ENCODE data around the gene AGRP. TPM values are rescaled to one million over a fixed set of nuclear protein-coding genes. Genes with fewer than 3 reads are reported as not detected.
"Not testable (repeated sequence)": the region's sequence is repeated elsewhere in the genome, so short reads cannot be mapped to it uniquely, and the experiment has no call there.

Gene AGRP, protein sequence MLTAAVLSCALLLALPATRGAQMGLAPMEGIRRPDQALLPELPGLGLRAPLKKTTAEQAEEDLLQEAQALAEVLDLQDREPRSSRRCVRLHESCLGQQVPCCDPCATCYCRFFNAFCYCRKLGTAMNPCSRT
- under 1 TPM in 1 of 5 donors, not detected in 4; 0.32 TPM for polyA plus RNA-seq (ENCODE audit: insufficient read depth in 1 of 5, insufficient read length in 5 of 5, low replicate concordance in 1 of 5)
- long read RNA-seq, donor 1, result 0 reads
- long read RNA-seq, donor 2, result 0 reads
- long read RNA-seq, donor 3, result 0 reads
- long read RNA-seq, donor 4, result 0 reads
- long read RNA-seq, donor 5, result 0 reads
- long read RNA-seq, donor 6, result 0 reads
- long read RNA-seq, donor 7, result 0 reads
- long read RNA-seq, donor 8, result 0 reads

DNA sequence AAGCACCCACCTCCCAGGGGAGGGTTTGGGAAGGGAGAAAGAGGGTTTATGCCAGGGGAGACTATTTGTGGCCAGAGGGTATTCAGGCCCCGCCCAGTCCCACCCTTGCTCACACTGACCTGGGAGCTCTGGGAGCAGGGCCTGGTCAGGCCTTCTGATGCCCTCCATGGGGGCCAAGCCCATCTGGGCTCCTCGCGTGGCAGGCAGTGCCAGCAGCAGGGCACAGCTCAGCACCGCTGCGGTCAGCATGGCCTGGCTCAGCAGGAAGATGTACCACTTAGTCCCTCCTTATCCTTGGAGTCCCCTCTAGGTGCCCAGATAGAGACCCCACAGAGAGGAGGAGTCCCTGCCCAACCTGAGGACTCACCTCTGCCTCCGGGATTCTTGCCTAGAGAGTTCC, at the start of gene AGRP:
AGRP (minus strand) TSS at position 398 of the 400 bp plus-strand sequence; CDS start at position 249, 149 bp downstream.
- DNase-seq, result no peak

DNA sequence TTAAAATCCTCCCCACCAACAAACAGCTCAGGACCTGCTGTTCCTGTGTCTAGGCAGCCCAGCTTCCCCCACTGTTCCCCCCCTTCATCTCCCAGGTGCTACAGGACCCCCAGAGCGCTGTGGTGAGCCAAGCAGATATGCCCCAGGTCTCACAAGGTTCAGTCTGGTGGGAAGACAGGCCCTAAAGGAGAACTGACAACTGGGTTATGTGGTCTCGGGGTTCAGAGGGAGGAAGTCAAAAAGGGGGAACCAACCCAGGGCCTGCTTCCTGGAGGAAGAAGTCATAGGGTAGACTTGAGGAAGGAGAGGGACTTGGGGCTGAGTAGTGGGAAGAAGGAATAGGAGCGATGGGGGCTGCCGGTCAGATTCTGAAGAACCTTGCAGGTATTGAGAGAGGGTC, 47.9 kb upstream of the AGRP start:
- DNase-seq, result no peak

DNA sequence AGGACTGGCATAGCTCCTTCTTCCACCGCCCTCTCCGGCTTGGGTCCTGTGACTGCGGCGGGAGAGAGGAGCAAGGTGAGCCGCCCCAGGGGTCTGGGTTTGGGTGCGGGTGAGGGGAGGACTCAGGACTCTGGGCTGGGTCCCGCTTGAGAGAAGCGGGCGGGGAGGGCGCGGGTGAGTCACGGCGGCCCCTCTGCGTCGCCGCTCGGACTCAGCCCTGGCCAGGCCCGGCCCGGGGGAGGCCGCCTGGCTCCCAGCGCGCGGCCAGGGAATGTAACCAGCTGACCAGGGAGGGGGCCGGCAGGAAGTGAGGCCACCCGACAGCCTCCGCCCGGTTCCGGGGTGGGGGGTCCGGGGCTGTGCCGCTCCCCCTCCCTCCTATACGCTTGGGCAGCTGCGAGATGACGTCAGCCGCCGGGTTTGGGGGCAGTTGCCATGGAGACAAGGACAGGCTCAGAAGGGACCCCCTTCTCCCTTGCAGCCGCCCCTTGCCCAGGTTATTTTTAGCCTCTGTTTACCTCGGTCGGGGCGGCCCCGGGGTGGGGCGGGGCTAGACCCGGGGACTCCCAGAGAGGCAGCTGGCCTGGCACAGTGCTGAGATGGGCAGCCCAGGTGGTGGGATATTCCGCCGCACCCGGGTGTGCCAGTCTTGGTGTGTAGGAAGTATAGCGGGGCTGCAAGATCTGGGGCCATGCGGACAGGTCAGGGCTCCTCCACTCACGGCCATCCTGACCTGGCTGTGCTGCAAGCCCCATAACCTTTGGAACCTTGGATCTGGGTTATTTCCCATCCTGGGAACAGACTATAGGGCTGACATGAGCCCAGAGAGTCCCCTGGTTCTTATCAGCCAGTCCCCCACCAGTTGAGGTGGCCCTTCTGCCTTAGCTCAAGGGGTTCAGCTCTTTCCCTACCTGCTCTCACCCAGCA, 46.9 kb upstream of the AGRP start:
- DNase-seq, result peak; percentile 59 to 70

DNA sequence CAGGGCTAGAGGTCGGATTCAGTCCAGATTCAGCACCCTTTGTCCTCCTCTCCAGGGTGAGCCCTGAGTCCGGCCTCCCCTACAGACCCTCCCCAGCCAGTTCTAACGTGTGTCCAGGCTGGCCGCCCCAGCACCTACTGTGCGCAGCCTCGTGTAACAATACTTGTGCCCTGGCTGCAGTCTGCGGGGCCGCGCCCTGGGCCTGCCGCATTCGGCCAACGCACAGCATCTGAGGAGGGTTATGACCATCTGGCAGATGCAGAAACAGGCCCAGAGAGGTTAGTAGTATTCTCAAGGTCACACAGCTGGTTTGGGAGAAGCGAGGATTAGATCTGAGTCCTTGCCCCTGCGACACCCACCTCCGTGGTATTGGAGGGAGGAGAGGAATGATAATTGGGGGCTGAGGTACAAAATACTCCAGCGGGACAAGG, 46.2 kb upstream of the AGRP start:
- DNase-seq, result no peak

DNA sequence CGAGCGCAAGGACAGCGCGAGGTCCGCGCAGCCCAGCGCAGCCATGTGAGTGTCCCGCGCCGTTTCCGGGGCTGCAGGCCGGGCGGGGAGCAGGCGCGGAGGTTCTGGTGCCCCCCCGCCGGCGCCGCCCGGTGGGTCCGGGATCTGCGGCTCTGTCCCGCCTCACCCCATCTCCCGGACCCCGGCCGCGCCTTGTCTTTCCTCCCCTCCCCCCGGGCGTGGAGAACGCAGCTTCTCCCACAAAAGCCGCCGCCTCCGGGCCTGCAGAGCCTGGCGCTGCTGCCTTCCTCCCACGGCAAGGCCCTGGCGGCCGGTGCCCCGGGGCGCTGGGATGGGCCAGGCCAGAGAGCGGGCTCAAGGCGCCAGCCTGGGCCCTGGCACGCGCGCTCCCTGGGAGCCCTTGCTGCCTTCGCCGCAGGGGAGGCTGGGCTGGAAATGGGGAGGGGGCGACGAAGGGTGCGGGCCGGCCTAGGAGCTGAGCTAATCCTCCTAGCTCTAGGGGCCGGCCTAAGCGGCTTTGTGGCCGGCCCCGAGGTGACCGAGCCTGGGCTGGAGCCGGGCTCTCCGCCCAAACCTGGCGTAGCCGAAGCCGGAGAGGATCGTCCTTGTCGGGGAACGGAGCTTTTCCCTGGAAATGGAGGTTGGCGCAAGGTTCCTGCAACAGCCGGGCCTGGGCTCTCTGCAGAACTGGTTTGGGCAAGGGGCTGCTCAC, 45.7 kb upstream of the AGRP start:
- DNase-seq, result peak; percentile 31 to 47

DNA sequence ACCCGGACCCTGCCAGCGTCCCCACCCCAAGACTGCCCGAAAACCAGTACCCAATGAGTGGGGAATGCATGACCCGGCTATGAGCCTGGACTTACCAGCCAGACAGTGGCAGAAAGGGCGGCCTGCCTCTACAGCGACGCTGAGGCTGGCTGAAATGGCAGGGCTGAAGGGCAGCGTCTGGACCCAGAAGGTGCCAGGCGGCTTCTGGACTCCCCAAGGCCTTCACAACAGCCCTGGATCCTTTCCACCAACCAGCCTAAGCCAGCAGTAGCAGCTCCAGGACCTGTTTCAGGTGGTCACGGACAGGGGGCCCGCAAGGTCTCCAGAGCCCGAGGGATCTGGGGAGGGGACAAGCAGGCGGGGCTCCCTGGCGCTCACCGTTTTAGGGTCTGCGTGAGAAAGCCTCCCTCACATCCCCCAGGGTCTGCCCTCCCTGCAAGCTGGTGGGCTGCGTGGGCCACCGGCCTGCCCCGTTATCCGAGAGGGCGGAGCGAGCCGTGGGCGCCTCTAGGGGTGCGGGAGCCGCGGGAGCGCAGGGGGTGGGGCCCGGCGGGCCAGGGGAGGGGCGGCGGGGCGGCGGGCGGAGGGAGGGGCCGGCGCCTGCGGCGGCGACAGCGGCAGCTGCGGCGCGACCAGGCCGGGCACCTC, 45.0 kb upstream of the AGRP start, which contains the start of gene RIPOR1:
RIPOR1 (plus strand) TSS at position 608 of the 648 bp plus-strand sequence. CDS start 9,618 bp downstream, outside the sequence.
- no peak for DNase-seq

DNA sequence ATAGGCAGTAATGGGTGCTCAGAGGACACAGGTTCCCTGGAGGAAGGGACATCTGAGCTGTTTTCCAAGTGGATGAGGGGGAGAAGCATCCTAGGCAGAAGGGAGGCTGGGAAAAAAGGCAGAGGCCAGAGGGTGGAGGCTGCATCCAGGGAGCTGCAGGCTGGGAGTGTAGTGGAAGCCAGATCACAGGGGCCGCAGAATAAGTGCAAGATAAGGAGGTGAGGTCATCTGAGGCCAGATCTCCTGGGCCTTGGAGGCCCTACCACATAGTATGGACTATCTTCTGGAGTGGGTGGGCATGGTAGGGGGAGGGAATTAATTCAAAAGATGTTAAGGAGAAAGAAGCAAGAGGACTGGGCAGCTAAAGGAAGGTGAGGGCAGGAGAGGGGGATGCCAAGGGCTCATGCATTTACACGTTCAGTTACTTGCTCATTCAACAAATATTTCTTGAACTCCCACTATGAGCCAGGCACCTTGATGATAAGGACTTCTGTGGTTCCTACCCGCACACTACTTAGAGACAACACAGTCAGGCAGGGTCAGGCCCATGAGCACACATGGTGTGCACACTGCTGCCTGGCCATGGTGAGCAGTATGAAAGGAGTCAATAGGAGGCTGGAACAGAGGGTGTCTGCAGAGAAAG, 42.9 kb upstream of the AGRP start:
- no peak for DNase-seq

DNA sequence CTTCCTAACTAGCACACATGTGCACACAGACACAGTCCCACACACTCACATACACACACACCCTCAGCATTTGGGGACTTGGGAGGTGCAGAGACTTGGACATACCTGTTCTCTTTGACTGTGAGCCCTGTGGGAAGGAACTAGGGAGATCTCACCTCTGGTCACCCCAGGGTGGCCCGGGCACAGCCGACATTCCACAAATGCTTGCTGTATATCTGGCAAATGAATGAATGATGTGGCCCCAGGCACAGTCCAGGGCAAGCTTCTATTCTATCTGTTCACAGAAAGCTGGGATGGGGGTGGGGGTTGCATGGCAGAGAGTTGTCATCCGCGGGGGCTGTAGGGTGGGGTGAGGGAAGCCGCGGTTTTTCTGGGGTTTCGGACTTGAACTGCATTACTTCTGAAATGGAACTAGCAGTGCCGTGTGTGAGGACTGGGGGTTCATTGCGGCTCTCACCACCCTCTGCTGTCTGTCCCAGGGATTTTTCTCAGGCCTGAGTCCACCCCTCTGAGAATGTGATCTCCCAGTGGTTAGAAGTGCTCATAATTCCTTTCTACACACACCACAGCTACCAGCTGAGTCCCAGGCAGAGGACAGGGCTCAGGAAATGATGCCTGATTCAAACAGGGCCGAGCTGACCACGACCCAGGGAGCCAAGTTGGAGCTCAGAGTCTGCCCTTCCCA, 42.0 kb upstream of the AGRP start:
- DNase-seq, result no peak

DNA sequence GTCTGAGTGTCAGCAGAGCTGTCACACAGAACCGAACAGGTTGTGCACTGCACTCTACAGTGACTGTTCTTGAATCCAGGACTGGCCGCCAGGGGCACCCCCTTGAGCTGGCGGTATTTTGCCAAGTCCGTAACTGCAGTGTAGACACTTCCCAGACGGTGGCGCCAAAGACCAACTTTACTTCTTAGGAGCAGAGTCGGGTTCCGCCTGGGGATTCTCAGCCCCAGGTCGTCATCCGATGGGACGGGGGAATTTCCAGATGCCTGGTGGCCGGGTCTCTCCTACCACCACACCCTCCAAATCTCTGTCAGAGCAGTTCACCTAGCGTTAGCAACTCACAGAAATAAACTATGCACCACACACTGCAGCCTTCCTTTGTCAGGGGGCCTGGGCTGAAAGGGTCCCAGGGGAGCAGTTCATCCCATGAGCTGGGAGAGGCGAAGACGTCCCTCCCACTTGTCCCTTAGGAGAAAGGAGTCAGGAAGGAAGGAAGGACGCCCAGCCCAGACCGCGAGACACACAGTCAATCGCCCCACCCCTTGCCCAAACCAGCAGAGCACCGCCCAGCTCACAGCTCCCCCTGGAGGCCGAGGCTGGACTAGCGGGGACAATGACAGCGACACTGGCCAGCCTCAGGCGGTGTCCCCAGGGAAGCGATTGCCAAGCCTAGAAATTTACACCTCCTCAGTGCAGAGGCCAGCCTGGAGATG, 37.9 kb upstream of the AGRP start:
- peak; percentile 92 to 96 for DNase-seq

DNA sequence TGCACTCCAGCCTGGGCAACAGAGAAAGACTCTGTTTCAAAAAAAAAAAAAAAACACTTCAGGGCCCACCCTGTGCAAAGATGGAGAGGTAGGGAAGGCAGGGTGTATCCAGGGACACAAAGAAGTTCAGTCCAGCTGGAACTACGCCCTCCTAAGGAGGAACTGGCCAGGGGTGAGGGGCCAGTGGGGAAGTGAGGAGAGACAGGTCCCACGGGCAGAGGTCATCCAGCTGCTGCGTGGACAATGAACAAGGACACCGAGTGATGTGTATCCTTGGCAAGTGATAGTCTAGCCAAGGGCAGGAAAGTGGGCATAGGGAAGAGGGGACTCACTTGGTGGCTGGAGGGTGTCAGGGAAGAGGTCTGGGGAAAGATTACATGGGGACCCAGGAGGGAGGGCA, 35.9 kb upstream of the AGRP start:
- DNase-seq, result no peak

DNA sequence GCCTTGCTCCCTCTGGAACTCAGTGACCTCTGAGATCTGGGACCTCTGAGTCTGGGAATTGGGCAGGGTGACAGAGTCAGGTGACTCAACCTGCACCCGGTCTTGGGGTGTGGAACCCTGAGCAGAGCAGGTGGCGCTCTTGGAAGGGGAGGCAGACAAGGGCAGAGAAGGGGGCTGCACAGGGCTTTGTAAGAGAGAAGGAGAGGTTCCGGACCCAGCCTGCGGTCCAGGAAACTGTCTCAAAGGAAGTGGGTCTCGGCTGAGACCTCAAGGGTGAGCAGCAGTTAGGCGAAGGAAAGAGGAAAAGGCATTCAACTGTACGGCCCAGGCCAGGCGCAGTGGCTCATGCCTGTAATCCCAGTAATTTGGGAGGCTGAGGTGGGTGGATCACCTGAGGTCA, 35.3 kb upstream of the AGRP start:
- no peak for DNase-seq

DNA sequence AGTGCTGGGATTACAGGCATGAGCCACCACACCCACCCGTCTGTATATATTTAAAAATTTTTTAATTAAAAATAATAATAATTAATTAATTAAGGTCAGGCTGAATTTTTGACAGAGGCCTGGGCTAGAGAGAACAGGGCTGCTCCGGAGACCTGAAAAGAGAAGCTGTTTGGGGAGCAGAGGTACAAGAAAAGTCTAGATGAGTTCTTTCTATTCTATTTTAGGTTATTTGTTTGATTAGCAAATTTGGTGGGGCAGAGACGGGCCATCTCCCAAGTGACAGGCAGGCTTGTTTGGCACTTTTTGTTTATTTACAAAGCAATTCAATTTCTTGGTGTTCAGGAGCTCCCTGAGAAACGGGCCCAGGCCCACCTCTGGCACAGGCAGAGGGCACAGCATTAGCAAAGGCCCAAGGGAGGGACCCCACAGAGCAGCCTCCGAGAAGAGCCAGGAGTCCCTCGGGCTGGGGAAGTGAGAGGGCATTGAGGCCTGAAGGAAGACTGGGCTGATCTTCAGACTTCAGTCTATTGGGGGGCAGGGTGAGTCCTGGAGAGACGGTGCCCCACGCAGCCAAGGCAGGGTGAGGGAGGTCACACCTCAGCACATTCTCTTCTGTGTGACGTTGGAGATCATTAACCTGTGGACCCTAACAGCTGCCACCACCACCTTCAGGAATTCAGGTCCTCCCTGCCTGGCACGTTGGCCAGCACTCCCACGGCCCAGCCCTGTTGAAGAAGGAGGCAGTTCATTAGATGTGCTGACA, 34.5 kb upstream of the AGRP start:
- no peak for DNase-seq

DNA sequence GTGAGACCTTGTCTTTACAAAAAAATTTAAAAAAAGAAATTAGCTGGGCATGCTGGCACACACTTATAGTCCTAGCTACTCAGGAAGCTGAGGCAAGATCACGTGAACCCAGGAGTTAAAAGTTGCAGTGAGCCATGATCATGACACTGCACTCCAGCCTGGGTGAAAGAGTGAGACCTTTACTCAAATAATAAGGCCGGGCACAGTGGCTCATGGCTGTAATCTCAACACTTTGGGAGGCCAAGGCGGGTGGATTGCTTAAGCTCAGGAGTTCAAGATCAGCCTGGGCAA, 33.8 kb upstream of the AGRP start:
- no peak for DNase-seq

DNA sequence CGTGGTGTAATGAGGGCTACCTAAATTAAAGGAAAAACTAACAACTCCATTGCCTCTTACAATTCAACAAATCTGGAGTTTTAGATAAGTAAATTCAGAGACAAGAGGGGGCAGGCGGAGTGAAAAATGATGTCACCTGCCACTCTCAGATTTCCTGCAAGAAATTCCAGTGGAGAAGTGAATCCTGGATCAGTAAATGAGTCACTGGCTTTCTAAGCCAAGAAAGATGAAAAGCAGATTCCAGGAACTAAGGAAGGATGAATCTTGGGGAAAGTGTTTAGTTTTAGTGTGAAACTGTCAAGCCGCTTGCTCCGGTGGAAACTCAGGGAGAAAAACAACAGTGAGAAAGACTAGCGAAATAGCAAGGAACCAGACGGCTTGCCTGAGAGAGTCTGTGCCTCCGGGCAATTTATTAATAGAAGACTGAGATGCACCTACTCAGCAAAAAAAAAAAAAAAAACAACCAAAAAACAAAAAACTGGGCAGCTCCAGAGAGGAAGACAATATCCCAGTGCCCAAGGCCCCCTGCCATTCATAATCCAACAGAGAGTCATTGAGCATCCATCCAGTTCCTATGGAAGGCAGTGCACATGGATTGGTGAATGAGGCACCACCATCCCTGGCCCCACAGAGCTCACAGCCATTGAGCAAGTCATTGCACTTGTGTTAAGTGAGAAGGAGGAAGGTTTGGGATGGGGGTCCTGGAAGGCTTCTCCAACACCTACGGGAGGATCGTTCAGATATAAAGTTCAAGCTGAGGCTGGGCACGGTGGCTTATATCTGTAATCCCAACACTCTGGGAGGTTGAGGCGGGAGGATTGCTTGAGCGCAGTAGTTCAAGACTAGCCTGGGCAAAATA, 33.2 kb upstream of the AGRP start:
- no peak for DNase-seq

DNA sequence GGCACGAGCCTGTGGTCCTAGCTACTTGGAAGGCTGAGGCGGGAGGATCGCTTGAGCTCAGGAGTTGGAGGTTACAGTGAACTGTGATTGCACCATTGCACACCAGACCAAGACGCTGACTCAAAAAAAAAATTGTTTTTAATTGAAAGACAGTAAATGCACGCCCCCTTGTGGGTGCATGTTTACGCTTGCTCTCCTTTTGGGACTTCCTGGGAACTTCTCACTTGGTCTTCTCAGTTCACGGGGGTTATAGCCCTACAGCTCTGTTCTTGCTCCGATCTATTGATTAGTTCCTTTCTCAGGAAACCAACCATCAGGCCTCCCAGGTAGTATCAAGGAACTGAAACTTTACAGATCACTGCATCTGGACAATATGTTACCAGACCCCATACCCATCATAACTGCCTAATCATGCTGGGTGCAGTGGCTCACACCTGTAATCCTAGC, 31.1 kb upstream of the AGRP start:
- DNase-seq, result peak in 1 of 2 donors; percentile 51

DNA sequence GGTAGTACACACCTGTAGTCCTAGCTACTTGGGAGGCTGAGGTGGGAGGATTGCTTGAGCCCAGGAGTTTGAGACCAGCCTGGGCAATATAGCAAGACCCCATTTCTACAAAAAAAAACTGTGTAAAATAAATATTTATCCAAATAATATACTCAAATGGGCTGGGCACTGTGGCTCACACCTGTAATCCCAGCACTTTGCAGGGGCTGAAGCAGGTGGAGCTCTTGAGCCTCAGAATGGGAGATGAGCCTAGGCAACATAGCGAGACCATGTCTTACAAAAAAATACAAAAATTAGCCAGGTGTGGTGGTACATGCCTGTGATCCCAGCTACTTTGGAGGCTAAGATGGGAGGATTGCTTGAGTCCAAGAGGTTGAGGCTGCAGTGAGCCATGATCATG, 30.5 kb upstream of the AGRP start:
- DNase-seq, result not testable (repeated sequence)

DNA sequence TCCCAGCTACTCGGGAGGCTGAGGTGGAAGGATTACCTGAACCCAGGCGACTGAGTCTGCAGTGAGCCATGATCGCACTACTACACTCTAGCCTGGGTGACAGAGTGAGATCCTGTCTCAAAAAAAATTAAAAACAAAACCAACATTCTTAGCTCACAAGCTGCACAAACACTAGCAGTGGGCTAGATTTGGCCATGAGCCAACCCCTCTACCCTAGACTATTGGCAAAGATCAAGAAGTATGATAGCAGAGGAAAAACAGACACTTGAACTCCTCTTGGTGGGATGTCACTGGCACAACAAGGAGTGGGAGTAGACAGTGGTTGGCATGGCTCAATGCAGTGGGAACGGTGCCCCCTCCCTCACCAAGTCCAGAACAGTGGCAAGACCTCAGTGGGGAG, 25.7 kb upstream of the AGRP start:
- no peak for DNase-seq

DNA sequence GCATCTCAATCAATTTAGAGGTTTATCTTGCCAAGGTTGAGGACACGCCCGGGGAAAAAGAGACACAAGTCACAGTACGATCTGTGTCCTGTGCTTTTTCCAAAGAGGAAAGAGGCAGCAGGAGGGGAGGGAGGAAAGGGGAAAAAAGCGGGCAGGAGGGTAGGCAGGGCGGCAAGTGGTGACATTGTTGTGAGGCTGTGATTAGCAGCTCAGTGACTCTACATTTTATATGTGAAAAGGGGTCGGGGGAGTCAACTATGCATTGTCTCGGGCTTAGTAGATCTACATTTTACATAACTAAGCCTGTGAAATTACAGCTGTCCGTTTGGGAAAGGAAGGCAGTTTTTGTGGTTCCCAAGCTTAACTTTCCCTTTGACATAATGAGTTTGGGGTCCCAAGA, 23.1 kb upstream of the AGRP start:
- DNase-seq, result no peak

All from right lung (tissue), 10 donors.